ENCODE measurements around the gene THADA.
"Not testable (repeated sequence)": the region's sequence is repeated elsewhere in the genome, so short reads cannot be mapped to it uniquely, and the experiment has no call there.

The THADA gene, protein sequence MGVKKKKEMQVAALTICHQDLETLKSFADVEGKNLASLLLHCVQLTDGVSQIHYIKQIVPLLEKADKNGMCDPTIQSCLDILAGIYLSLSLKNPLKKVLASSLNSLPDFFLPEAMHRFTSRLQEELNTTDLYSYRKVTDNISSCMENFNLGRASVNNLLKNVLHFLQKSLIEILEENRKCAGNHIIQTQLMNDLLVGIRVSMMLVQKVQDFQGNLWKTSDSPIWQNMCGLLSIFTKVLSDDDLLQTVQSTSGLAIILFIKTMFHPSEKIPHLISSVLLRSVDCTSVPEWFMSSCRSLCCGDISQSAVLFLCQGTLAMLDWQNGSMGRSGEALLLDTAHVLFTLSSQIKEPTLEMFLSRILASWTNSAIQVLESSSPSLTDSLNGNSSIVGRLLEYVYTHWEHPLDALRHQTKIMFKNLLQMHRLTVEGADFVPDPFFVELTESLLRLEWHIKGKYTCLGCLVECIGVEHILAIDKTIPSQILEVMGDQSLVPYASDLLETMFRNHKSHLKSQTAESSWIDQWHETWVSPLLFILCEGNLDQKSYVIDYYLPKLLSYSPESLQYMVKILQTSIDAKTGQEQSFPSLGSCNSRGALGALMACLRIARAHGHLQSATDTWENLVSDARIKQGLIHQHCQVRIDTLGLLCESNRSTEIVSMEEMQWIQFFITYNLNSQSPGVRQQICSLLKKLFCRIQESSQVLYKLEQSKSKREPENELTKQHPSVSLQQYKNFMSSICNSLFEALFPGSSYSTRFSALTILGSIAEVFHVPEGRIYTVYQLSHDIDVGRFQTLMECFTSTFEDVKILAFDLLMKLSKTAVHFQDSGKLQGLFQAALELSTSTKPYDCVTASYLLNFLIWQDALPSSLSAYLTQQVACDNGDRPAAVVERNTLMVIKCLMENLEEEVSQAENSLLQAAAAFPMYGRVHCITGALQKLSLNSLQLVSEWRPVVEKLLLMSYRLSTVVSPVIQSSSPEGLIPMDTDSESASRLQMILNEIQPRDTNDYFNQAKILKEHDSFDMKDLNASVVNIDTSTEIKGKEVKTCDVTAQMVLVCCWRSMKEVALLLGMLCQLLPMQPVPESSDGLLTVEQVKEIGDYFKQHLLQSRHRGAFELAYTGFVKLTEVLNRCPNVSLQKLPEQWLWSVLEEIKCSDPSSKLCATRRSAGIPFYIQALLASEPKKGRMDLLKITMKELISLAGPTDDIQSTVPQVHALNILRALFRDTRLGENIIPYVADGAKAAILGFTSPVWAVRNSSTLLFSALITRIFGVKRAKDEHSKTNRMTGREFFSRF (N-terminal part only)

DNA sequence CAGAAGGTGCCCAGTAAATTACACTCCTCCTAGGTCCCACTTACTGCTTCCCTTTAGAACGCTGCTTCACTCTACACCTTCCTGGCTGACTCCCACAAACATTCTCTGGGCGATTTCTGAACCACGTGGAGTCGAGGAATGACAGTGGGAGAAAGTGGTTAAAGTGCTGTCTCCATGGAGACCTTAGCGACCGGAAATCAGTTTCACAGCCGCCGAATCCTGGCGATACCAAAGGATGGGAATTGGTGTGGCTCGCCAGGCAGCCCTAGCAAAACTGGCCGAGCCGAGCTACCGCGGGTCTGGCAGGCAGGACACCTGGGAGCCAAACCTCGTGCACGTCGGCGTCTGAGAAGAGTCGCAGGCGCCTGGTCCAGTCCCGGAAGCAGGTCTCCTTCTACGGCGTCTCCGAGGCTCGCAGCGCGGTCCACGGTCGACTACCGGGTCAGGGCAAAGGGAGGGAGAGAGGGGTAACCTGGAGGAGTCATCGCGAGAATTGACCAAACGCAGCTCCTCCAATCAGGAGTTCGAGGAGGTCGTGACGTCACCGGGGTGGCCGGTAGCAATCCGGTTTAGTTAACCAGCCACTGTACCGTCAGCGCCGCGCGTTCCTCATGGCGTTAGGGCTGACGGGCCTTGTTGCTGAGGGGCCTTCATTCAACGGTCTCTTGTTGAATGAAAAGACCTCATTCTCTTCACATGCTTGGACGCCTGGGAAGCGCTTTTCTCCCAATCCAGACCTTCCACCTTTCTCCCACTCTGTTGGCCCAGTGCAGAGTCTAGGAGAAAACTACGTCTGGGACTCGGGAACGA lies at the start of gene THADA:
Gene THADA, minus strand, starts transcription at position 436 of the 810 bp plus-strand sequence. CDS start 3,646 bp downstream, outside the sequence.
- DNase-seq, result peak; percentile 65 to 99 (median 96)

DNA sequence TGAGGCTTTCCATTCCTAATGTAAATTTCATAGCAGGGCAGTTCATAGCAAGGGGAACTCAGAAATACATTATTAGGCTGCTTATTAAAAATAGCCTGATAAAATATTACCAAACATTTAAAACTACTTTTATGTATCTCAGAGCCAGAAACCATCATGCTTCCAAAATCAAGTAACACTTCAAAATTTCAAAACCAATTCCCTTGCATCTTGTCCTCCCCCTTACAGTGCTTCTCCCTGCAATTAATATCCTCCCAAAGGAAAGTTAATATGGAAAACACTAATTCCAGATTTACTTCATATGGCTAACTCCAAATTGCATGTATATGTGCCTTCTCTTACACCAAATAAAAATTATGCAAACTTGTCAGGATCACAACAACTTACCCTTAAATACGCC lies 47.8 kb upstream of the THADA start:
- no peak for DNase-seq

DNA sequence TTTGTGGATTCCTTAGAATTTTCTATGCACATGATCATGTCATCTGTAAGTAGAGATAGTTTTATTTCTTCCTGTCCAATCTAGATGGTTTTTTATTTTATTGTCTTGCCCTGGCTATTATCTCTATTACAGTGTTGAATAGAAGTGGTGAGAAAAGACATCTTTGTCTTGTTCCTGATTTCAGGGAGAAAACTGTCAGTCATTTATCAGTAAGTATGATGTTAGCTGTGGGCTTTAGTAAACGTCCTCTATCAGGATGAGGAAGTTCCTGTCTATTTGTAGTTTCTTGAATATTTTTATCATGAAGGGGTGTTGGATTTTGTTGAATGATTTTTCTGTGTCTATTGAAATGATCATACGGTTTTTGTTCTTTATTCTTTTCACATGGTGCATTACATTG lies 46.5 kb upstream of the THADA start:
- no peak for DNase-seq

DNA sequence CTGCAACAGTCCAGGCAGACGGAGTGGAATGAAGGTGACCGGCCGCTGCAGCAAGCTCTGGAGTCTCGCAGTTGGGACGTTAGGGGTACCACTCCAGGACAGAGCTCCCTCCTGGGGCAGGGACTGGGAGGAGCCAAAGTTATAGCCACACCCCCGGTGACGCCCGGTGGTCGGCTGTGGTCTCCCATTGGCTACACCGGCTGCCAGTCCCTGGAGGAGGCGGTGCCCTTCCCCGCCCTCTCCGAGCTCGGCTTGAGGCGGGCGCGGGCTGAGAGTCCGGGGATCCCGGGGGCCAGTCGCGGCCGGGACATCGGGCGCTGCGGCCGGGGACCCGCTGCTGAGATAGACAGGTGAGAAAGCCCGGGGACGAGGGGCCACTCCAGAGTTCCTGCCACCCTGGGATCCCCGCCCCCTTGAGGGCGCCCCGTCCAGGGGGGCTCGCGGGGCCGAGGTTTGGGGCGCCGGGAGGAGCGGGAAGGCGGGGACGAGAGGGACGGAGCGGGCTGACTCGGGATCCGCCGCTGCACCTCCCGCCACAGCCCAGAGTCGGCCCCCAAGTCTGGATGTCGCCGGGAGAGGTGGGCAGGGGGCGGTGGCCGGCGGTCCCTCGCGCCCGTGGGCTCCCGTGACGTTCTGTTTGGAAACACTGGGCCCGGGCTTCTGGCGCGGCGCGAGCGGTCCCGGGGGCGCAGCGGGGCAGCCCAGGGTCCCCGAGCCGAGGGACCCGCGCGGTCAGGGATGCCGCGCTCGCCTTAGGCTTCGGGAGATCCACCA lies 41.4 kb upstream of the THADA start, which contains the start of gene PLEKHH2:
Gene PLEKHH2, plus strand, starts transcription at position 231 of the 774 bp plus-strand sequence. CDS start 7,414 bp downstream, outside the sequence.
- DNase-seq, result peak; percentile 11 to 94 (median 72)

DNA sequence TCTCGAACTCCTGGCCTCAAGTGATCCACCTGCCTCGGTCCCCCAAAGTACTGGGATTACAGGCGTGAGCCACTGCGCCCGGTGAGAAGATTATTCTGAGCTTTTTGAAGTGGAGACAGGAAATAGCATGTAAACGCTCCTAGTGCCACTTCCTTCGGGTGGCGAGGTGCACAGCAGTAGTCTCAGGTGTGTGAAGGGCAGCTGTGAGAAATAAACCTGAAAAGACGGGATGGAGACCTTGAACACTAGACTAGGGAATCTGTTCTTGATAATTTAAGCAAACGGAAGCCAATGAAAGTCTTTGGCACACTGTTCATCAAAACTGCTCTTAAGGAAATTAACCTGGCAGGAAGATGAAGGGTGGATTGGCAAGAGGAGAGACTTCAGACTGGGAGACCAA lies 40.8 kb upstream of the THADA start:
- DNase-seq, result no peak

DNA sequence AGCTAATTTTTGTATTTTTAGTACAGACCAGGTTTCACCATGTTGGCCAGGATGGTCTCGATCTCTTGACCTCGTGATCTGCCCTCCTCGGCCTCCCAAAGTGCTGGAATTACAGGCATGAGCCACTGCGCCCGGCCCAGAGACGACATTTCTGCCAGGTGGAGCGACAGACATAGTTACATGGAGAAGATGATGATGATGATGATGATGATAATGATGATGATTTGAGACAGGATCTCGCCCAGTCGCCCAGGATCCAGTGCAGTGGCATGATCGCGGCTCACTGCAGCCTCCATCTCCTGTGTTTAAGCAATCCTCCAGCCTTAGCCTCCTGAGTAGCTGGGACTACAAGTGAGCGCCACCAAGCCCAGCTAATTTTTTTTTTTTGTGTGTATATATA lies 40.3 kb upstream of the THADA start:
- DNase-seq, result not testable (repeated sequence)

DNA sequence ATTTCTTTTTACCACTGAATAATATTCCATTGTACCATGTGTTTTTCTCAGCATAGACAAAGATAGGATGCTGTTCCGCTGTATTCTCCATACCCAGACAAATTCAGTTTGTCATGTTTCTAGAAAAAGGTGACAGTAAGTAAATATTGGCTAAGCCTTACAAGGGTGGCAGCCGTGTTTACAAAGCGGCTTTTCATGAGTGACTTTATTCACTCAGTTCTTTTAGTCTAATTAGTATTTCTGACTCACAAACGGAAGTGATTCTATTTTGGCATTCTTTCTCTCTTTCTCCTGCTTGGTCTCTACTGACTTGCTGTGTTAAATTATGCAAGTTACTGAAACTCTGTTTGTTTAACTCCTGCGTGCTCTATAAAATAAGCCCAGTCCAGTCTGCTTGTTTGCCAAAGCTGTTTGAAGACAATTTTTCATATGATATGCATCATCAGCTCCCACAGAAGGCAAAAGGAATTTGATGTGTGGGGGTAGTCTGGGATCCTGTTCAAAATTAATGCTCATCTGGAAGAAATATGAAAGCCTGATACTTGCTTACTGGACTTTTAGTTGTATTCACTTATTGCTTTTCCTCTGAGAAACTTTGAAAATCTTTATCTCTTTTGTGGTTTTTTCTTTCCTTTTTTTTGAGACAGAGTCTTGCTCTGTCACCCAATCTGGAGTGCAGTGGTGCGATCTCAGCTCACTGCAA lies 38.9 kb upstream of the THADA start:
- peak in 2 of 56 donors; percentile 17 to 34 for DNase-seq

DNA sequence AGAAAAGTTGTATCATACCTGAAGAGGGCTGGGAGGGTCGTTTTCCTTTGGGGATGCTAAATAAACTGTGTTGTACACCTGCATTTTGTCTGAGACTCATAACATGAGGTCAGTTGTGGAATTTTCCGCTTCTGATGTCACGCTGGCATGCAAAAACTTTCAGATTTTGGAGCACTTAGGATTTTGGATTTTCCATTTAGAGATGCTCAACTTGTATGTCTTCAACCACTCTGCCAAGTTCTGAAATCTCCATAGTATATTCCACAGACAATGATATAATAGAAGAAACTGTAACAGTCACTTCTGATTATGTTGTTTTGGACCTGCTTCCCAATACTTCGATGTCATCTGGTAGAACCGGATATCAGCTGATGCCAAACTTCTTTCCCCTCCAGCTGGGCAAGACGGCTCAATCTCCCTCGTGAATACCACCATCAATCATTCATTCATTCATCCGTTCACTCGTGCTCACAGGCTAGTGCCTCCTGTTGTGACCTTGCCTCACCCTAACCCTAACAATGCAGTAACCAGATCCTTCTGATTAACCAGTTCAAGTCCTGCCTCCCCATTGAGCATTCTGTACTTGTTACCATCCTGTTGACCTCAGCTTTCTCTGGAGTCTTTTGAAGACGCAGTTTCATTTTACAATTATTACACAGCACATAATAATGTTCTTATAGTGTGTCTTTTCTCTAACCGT lies 35.9 kb upstream of the THADA start:
- DNase-seq, result no peak

DNA sequence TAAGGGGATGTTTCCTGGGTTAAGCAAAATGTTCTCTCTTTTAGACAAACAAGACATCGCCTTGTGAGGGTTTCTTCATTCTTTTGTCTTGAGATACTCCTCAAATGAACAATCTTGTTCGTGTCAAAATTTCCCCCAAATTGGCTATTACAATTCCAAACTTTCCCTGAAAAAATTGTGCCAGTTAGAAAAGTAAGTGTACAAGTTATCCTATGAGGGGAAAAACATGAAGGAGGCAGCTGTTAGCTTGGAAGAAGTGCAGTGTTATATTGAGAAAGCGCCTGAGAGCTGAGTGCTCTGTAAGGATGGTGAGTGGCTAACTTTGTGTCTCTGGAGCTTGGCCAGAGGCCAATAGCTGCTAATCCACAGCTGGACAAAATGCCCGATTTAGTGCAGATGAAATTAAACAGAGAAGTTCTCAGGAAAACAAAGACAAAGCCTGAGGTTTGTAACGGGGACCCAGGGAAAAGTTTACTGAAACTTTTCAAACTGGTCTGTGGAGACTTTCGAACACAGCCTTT lies 27.2 kb upstream of the THADA start:
- peak in 3 of 56 donors; percentile 4 to 60 (median 30) for DNase-seq

DNA sequence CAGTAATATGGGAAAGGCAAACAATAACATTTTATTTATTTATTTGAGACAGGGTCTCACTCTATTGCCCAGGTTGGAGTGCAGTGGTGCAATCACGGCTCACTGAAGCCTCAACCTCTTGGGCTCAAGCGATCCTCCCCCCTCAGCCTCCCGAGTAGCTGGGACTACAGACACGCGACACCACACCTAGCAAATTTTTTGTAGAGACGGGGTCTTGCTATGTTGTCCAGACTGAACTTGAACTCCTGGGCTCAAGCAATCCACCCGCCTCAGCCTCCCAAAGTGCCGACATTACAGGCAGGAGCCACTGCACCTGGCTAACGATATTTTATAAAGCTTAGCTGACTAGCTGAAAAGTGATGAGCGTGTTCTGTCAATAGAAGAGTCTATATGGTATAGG lies 23.7 kb upstream of the THADA start:
- no peak for DNase-seq

DNA sequence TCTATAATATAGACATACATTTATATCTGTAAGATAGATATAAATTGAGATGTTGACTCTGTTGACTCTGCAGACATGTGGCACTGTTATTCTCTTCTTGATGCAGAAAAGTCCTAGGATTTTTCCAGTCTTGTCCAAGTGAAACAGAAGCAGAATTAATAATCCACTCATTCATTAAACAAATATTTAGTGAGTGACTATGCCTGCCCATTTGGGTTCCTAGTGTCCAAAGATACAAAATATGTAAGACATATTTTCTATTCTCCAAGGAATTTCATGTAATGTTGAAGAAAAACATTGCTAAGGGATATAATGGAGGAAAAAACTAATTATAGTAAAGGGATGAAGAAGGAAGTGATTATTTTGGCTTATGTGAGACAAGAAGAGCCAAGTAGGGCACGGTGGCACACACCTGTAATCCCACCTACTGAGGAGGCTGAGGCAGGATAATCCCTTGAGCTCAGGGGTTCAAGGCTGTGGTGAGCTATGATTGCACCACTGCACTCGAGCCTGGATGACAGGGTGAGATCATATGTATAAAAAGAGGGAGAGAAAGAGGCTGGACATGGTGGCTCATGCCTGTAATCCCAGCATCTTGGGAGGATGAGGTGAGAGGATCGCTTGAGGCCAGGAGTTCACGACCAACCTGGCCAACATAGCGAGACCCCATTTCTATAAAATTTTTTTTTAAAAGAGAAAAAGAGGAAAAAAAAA lies 21.3 kb upstream of the THADA start:
- DNase-seq, result no peak

DNA sequence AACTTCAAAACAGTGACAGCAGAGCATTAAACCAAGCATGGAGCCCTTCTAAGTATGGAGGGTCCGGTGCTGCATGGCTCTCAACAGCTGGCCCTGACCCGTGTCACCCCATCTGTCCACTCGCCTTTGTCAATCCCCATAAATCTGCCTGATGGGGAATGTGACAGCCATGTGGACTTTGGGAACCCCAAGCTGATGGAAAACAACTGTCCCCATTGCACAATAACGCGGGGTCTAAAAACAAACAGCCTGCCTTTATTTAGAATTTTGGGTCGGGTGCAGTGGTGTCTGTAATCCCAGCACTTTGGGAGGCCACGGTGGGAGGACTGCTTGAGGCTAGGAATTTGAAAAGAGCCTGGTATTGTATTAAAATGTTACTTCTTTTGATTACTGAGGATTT lies 17.1 kb upstream of the THADA start:
- DNase-seq, result no peak

DNA sequence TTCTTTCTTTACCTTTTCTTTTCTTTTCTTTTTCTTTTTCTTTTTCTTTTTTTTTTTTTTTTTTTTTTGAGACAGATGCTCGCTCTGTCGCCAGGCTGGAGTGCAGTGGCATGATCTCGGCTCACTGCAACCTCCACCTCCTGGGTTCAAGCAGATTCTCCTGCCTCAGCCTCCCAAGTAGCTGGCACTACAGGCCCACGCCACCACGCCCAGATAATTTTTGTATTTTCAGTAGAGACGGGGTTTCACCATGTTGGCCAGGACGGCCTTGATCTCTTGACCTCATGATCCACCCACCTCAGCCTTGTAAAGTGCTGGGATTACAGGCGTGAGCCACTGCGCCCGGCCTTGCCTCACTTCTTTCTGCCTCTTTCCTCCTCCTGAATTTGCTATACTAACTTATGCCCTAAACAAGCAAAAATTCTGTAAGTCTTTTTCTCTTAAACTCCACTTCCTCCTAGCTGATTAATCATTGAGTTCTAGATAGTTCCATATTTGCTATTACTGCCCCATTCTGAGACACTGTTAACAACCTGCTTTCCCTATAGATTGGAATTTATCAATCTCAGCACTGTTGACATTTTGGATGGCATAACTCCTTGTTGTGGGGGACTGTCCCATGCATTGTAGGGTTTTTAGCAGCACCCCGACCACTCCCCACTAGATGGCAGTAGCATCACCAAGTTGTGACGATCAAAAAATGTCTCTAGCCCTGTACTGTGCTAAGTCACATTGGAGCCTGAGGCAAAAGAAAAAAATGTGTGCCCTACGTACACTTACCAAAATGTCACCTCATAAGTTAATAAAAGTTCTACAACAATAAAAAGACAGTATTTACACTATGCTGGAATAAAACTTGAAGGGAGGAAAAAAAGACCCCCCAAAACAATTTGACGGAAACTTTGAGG lies 16.4 kb upstream of the THADA start:
- peak in 45 of 56 donors; percentile 1 to 89 (median 24) for DNase-seq

DNA sequence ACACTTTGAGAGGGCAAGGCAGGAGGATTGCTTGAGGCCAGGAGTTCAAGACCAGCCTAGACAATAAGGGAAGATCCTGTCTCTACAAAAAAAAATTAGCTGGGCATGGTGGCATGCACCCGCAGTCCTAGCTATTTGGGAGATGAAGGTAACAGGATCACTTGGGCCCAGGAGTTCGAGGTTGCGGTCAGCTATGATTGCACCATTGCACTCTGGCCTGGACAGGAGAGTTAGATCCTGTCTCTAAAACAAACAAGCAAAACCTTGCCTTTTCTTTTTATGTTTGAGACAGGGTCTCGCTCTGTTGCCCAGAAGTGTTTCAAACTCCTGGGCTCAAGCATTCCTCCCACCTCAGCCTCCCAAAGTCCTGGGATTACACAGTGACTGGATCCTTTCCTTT lies 14.5 kb upstream of the THADA start:
- no peak for DNase-seq

DNA sequence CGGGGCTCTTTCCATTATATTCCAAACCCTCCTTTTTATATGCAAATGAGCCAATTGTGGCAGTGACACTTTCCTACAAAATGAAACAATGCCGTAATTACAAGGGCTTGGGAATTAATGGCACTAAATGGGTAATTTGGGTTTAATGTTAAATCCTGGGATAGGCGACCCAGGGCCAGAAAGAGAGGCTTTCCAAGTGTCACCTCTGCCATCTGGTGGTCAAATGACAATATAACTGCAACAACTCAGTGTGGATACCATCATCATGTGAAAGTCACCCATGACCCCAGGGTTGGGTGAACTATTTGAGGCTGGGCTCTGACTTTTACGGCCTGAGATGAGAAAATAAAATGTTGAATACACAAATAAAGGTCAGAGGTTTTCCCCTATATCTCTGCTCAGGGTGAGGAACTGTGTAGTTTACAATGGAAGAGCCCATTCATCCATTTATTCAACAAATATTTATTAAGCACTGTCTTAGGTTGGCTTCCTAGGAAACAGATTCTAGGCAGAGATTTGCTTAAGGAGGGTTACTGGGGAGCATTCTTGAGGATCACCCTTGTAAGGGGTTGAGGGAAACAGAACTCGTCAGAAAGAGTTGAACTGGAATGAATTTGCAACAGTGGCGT lies 13.6 kb upstream of the THADA start:
- DNase-seq, result peak in 13 of 56 donors; percentile 1 to 56 (median 7)

DNA sequence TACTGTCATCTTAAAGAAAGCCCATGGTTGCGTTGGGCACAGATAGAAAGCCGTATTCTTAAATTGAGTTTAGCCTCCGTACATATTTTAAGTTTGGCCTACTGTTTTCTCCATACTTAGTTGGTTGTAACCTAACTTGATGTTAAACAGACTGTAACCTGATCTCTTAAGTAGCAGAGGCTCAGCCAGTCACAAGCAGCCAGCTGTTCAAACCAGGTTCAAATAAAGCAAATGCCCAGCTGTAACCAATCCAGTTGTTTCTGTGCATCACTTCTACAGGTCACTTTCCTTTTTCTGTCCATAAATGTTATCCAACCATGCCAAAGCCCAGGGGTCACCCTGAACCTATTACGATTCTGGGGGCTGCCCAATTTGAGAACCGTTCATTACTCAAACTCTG lies 10.0 kb upstream of the THADA start:
- no peak for DNase-seq
